ENCODE data around the gene DNPH1.

DNPH1 gene

DNA sequence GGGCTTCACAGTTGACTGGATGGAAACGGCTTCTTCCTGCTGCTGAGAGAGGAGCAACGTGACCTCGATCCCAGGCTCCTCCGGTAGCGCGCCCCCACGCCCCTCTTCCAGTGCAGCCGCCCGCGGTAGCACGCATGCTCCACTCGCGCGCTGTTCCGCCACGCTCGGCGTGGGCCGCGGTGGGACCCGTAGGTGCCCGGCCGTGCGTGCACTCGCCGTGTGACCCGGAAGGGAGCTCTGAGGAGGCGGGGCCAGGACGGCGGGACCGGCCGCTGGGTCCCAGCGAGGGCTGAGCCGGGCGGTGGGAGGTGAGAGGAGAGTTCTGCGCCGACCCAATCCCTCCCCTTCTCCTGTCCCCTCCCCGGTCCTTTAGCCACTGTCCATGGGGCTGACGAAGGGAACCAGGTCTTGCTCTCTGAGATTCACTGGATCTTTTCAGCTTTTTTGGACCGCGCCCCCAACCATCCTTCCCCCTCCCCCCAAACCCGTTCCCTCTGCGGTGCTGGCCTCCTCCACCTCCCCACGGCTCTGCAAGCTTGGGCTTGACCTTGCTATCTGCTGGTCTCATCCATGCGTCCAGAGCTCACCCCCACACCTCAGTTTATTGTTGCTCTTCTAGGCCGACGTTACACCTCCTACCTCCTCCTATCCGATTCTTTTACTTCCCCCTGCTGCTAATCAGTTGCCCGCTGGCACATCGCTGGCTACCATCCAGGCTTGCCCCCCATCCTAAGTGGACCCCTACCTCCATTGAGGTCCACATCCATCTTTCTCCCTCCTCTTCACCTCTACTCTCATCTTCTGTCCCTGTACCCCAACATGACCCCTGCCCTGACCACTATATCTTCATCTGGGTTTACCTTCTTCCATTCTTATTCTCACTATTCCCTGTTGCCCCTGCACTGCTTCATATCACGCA lies 47.1 kb downstream of the DNPH1 start, which contains the start of gene CUL9:
CUL9 (plus strand) TSS at position 255 of the 919 bp plus-strand sequence. CDS start 2,115 bp downstream, outside the sequence.
- H3K4me1 Mint-ChIP-seq, result peaks cover 51% of the 10 kb centered on the region
- CTCF ChIA-PET, result no interaction called here
- H3K27ac Mint-ChIP-seq, result peak within 1 kb of the TSS; percentile 70
- H3K4me3 Mint-ChIP-seq, result peak within 1 kb of the TSS; percentile 97
- H3K36me3 Mint-ChIP-seq, result peaks cover 32% of the 10 kb centered on the region
- H3K27me3 Mint-ChIP-seq, result no peaks in the 10 kb centered on the region
- DNase-seq, result peak; percentile 91
- no peaks in the 10 kb centered on the region for H3K9me3 Mint-ChIP-seq

DNA sequence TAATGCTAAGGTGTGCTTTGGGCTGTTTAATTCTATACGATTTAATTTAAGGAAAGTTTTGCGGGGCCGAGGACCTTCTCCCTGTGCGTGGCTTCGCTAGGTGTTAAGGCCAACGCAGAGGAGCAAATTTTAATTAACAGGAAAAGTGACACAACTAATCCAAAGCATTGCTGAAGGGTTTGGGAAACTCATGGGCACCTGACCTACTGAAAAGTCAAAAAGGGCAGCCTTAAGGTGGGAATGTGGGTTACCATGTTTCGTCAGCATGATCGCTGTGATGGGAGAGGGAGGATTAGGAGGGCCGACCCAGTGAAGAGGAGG lies 47.7 kb downstream of the DNPH1 start:
- Mint-ChIP-seq H3K4me3 (peak overlapping the region; percentile 97), H3K36me3 (peaks cover 34% of the 10 kb centered on the region), H3K4me1 (peaks cover 51% of the 10 kb centered on the region), H3K27ac (peak overlapping the region; percentile 70), H3K27me3 (no peaks in the 10 kb centered on the region), H3K9me3 (no peaks in the 10 kb centered on the region)
- CTCF ChIA-PET, result no interaction called here
- no peak for DNase-seq

- H3K36me3 Mint-ChIP-seq, result peaks cover 34% of the 10 kb centered on the region
- H3K4me3 Mint-ChIP-seq, result peak overlapping the region; percentile 97
- CTCF ChIA-PET, result interaction anchor here (1.2 kb wide), 1 partner anchor 37 kb away, joined by 4 read pairs; no protein-coding TSS in a partner anchor
- peaks cover 48% of the 10 kb centered on the region for H3K4me1 Mint-ChIP-seq
- no peaks in the 10 kb centered on the region for H3K27me3 Mint-ChIP-seq
- H3K27ac Mint-ChIP-seq, result peak overlapping the region; percentile 70
- H3K9me3 Mint-ChIP-seq, result no peaks in the 10 kb centered on the region
- no peak for DNase-seq
These were observed 48.3 kb downstream of the DNPH1 start for GRCh38 chr6:43180985-43181384.

- Mint-ChIP-seq H3K27ac (no peak overlapping the region), H3K4me3 (no peak overlapping the region)
These were observed 49.2 kb downstream of the DNPH1 start for GRCh38 chr6:43180058-43180457.

GRCh38 chr6:43178951-43179830 lies 50.1 kb downstream of the DNPH1 start:
- H3K4me3 Mint-ChIP-seq, result no peak overlapping the region
- H3K27ac Mint-ChIP-seq, result no peak overlapping the region
- no peaks in the 10 kb centered on the region for H3K9me3 Mint-ChIP-seq
- H3K4me1 Mint-ChIP-seq, result peaks cover 49% of the 10 kb centered on the region
- H3K36me3 Mint-ChIP-seq, result peaks cover 39% of the 10 kb centered on the region
- DNase-seq, result peak; percentile 17
- H3K27me3 Mint-ChIP-seq, result no peaks in the 10 kb centered on the region
- CTCF ChIA-PET, result no interaction called here

More at GRCh38 chr6:43180058-43180457, 49.2 kb downstream of the DNPH1 start:
- peaks cover 35% of the 10 kb centered on the region for H3K36me3 Mint-ChIP-seq
- CTCF ChIA-PET, result interaction anchor here (1.2 kb wide), 1 partner anchor 36 kb away, joined by 4 read pairs; no protein-coding TSS in a partner anchor
- no peaks in the 10 kb centered on the region for H3K9me3 Mint-ChIP-seq
- peaks cover 49% of the 10 kb centered on the region for H3K4me1 Mint-ChIP-seq
- DNase-seq, result no peak
- no peaks in the 10 kb centered on the region for H3K27me3 Mint-ChIP-seq

DNA sequence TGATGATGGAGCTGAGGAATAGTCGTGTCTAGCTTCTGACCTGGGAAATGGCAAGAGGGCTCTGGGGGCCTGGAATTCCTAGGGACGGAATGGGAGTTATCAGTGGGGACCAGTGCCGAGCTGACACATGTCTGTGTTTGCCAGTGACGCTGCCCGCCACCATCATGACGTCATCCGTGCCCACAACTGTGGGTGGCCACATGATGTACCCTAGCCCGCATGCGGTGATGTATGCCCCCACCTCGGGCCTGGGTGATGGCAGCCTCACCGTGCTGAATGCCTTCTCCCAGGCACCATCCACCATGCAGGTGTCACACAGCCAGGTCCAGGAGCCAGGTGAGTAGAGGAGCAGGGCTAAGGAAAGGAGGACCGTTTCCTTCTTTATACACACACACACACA lies 51.1 kb downstream of the DNPH1 start:
- H3K4me1 Mint-ChIP-seq, result peaks cover 49% of the 10 kb centered on the region

DNA sequence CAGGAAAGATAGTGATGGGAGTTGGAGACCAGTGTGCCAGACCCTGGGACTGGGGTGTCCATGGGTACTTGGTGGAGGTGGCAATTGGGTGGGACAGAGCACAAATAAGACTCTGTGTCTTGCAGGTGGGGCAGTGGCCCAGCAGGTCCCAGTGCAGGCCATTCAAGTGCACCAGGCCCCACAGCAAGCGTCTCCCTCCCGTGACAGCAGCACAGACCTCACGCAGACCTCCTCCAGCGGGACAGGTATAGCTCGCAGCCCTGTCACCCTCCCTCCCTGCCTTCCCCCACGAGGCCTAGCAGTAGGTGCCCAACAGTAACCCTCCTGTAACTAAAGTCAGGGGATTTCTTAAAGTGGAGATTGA lies 52.9 kb downstream of the DNPH1 start:
- CTCF ChIA-PET, result no interaction called here
- Mint-ChIP-seq H3K27ac (peak overlapping the region; percentile 67), H3K4me1 (peaks cover 45% of the 10 kb centered on the region), H3K9me3 (no peaks in the 10 kb centered on the region), H3K27me3 (no peaks in the 10 kb centered on the region), H3K4me3 (no peak overlapping the region), H3K36me3 (peaks cover 46% of the 10 kb centered on the region)
- DNase-seq, result no peak

More for the DNA sequence above, 51.1 kb downstream of the DNPH1 start:
- no peak overlapping the region for H3K4me3 Mint-ChIP-seq
- CTCF ChIA-PET, result interaction anchor here (0.6 to 0.7 kb wide), 2 partner anchors 43 to 247 kb away, joined by 3 to 5 read pairs; no protein-coding TSS in a partner anchor
- H3K36me3 Mint-ChIP-seq, result peaks cover 44% of the 10 kb centered on the region
- peak; percentile 11 for DNase-seq
- H3K27ac Mint-ChIP-seq, result no peak overlapping the region
- H3K9me3 Mint-ChIP-seq, result no peaks in the 10 kb centered on the region
- H3K27me3 Mint-ChIP-seq, result no peaks in the 10 kb centered on the region

DNA sequence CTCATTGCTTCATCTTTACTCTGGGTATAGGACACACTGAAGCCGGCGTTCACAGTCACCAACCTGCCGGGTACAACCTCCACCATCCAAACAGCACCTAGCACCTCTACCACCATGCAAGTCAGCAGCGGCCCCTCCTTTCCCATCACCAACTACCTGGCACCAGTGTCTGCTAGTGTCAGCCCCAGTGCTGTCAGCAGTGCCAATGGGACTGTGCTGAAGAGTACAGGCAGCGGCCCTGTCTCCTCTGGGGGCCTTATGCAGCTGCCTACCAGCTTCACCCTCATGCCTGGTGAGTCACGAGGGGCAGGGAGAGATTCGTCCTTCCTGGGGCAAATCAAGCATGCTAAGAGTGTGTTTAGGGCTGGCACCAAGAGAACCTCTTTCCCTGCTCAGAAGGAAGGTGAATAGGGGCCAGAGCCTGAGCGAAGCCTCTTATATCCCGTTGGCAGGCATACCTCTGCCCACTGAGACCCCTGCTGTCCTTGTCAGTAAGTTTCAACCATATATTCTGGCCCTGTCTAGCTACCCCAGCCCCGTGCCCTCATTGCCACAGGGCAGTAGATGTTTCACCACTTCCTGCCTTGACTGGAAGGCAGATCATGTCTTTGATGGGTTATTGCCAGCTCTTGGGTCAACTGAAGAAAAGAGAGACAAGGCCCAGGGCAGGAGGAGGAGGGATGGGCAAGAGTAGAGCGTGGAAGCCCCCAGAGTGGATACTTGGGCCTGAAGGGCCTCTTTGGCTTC lies 53.4 kb downstream of the DNPH1 start:
- CTCF ChIA-PET, result interaction anchor here (1.5 kb wide), 1 partner anchor 33 kb away, joined by 6 read pairs; no protein-coding TSS in a partner anchor
- H3K4me3 Mint-ChIP-seq, result no peak overlapping the region
- peak; percentile 18 for DNase-seq
- H3K9me3 Mint-ChIP-seq, result no peaks in the 10 kb centered on the region
- peak overlapping the region; percentile 67 for H3K27ac Mint-ChIP-seq
- H3K4me1 Mint-ChIP-seq, result peaks cover 42% of the 10 kb centered on the region
- H3K36me3 Mint-ChIP-seq, result peaks cover 46% of the 10 kb centered on the region
- peaks cover 2% of the 10 kb centered on the region for H3K27me3 Mint-ChIP-seq
